Inflammatory macrophage (primary cell): ENCODE measurements around the gene TTC39B.
A peak's percentile ranks its signal among the peaks of the same experiment; 100 is the strongest.

Experiments used
- DNase-seq, 2 donors: peaks; one replicate each; pipeline ENCODE4 v3.0.0-alpha.2; 2020 to 2022

Gene TTC39B

GRCh38 chr9:15161753-15162152, 145.3 kb downstream of the TTC39B start:
- no peak for DNase-seq

DNA sequence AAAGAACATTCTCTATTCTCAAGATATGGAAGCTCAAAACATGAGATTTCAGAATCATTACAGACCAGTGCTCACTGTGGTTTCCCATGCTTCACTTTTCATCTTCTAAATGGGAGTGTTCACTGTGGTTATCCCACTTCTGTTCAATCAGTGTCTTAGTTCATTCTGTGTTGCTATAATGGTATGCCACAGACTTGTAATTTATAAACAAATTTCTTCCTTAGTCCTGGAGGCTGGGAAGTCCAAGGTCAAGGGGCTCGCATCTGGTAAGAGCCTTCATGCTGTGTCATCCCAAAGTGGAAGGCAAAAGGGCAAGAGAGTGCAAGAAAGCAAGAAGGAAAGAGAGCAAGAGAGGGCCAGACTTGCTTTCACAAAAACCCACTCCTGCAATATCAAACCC, 146.3 kb downstream of the TTC39B start:
- DNase-seq: no peak

- no peak for DNase-seq
These were observed 149.0 kb downstream of the TTC39B start for GRCh38 chr9:15158064-15158463.

DNA sequence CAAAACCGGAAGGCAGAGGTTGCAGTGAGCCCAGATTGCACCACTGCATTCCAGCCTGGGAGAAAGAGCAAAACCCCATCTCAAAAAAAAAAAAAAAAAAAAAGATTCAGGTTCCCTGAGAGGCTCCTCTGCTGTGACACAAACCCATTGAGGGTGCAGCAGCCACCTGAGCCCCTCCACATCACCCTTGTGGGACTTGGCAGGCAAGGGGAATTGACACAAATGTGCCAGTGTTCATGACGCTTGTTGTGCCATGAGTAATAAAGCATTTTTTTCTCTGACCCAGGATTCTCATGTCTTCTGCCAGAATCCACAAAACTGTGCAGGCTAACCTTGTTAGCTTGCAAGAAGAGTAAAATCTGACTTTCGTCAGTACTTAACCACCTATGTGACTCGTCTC, 149.6 kb downstream of the TTC39B start:
- no peak for DNase-seq

GRCh38 chr9:15156241-15156640, 150.8 kb downstream of the TTC39B start:
- no peak for DNase-seq

- DNase-seq: no peak
These were observed 151.2 kb downstream of the TTC39B start for GRCh38 chr9:15155826-15156225.

GRCh38 chr9:15155323-15155722, 151.7 kb downstream of the TTC39B start:
- DNase-seq: no peak

- DNase-seq: no peak
These were observed 152.3 kb downstream of the TTC39B start for GRCh38 chr9:15154677-15155076.

DNA sequence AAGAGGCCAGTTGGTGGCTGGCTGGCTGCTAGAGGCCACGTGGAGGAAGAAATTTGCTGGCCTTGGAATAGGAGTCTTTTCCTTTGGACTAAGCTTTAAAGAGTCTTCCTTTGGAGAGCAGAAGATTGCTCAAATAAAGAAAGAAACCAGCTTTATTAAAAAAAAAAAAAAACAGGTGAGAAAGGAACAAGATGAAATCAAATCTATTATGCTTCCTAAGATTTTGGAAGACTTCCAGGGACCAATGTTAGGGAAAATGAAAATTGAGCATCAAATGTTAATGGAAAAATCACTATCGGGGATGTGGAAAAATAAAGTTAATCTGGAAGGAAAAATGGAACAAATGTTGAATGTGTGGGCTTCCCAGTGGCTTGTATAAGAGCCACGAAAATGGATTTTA, 153.1 kb downstream of the TTC39B start:
- DNase-seq: no peak

GRCh38 chr9:15150939-15151338, 156.1 kb downstream of the TTC39B start:
- no peak for DNase-seq

DNA sequence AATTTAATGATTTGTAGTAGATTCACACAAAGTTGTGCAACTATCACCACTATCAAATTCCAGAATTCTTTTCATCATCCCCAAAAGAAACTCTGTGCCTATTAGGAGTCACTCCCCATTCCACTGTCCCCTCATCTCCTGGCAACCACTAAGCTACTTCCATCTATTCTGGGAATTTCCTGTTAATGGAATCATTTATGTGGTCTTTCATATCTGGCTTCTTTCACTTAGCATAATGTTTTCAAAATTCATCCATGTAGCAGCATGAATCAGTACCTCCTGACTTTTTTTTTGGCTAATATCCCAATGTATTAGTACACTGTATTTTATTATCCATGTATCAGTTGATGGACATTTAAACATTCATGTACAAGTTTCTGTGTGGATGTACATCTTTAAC, 157.6 kb downstream of the TTC39B start:
- no peak for DNase-seq

DNA sequence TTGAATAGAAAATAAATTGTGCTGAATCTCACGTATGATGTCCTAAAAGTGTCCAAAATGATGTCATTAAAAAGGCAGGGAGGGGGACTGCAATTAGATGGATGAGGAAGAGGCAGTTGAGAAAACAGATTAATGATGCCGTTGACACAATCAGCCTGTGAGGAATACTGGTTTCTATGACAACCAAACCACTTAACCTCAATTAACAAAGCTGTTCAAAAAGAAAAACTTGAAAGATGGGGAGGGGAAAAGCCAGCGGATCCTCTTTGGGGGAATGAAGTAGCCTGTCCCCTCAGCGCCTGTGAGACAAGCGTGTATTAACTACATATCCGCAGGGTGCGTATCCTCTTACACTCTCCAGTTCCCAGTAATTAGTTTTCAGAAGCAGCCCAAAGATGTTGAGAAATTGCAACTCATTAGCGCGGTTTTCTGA, 160.7 kb downstream of the TTC39B start:
- DNase-seq: no peak

GRCh38 chr9:15144622-15145061, 162.4 kb downstream of the TTC39B start:
- no peak for DNase-seq

- peak in 1 of 2 donors; percentile 29 for DNase-seq
These were observed 164.0 kb downstream of the TTC39B start for GRCh38 chr9:15142878-15143534.

DNA sequence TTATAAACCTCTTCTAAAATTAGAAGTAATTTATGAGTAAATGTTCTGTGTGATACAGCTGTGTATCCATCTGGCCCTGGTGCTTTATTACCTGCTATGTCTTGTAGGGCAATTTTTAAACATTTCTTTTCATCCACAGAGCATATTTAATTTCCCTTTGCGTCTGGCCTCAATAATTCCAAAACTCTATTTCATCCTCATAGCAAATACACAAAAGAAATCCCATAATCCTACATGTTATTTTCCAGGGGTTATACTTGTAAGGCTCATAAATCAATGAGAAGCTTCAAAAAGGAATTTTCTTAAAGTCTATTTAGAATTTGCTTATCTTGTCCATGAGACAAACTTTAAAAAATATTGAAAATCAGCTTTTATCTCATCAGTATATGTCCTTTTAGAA, 167.0 kb downstream of the TTC39B start:
- DNase-seq: no peak

DNA sequence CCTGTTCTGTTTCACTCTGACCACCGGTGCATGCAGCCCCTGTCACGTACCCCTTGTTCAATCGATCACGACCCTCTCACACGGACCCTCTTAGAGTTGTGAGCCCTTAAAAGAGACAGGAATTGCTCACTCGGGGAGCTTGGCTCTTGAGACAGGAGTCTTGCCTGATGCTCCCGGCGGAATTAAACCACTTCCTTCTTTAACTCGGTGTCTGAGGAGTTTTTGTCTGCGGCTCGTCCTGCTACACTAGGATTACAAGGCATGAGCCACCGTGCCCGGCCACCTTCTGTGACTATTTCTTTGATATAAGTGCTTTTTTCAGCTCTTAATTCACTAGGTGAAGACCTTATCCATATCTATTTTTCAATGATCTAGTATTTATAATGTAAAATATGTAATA, 167.5 kb downstream of the TTC39B start:
- no peak for DNase-seq

- no peak for DNase-seq
These were observed 168.7 kb downstream of the TTC39B start for GRCh38 chr9:15138357-15138686.

GRCh38 chr9:15137658-15138356, 169.2 kb downstream of the TTC39B start:
- no peak for DNase-seq

- no peak for DNase-seq
These were observed 169.9 kb downstream of the TTC39B start for GRCh38 chr9:15137089-15137488.

DNA sequence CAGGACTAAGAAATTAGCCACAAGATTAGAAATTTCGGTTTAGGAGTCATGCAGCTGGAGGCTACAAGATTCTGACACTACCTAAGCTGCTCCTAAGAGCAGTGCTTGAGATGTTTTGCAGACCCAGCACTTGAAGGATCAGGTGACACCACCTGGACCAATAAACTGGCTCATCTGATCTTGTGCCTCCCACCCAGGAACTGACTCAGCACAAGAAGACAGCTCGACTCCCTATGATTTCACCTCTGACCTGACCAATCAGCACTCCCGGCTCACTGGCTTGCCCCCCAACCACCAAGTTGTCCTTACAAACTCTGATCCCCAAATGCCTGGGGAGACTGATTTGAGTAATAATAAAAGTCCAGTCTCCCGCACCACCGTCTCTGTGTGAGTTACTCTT, 170.4 kb downstream of the TTC39B start:
- DNase-seq: no peak

DNA sequence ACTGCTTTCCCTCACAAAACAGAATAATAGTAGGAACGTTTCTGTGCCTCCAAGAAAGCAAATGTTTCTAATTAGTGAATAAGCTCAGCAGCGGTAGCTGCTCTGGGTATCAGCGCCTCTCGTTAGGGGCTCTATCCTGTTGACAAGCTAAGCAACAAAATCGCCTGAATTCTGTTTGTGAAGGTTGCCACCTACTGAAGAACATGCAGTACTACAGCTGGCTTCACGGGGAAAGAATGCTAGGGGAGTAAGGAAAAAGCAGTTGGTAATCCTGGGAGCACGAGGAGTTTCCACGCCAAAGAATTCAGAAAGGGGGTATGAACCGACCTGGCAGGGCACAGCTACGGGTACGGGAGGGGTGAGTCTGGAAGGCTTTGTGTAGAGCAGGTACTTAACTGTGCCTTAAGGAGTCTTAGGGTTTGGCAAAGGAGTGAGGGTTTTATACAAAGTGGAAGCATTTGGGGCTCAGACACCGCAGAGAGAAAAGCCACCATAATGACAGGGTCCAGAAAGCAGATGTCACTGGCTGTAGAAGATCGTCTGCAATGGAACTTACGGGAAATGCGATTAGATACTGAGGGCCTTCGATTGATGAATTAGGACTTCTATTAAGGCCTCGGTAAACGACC, 171.7 kb downstream of the TTC39B start:
- peak; percentile 35 to 62 for DNase-seq

- DNase-seq: no peak
These were observed 173.5 kb downstream of the TTC39B start for GRCh38 chr9:15133488-15133887.

DNA sequence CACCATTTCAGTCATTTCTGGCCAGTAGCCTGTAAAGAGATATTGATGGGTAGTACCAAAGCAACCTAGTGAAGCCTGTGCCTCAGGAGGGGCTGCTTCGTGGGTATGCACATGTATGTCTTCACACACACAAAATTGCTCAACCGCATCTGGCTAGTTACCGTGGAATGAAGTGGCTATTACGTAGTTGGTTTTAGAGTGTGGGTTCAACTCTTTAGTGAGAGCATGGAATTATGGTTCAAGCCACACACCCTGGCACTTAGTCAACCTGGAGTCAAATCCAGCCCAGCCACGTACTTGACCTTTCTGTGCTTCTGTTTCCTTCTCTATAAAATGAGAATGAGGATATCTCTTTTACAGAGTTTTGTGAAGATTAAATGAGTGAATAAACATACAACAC, 174.9 kb downstream of the TTC39B start:
- DNase-seq: no peak

GRCh38 chr9:15131094-15131493, 175.9 kb downstream of the TTC39B start:
- no peak for DNase-seq
